IPS-15b (cell line): ENCODE results near the gene TFAP2C.
A peak's percentile ranks its signal among the peaks of the same experiment; 100 is the strongest.
"Not testable (repeated sequence)": the region's sequence is repeated elsewhere in the genome, so short reads cannot be mapped to it uniquely, and the experiment has no call there.

Experiments used
- H3K27me3 ChIP-seq: one replicate; pipeline ENCODE4 v1.6.1; 2013; ENCODE audit warnings: low read length; ENCODE audit not compliant: control insufficient read depth, insufficient read depth
- H3K36me3 ChIP-seq: one replicate; pipeline ENCODE4 v1.6.1; 2013; ENCODE audit warnings: low read length; ENCODE audit not compliant: control insufficient read depth, insufficient read depth
- H3K4me1 ChIP-seq: one replicate; pipeline ENCODE4 v1.6.1; 2013; ENCODE audit warnings: mild to moderate bottlenecking, low read length; ENCODE audit not compliant: control insufficient read depth, insufficient read depth
- H3K4me3 ChIP-seq: one replicate; pipeline ENCODE4 v1.5.1; 2013; ENCODE audit warnings: low read depth, low read length
- H3K9ac ChIP-seq: one replicate; pipeline ENCODE4 v1.6.1; 2013; ENCODE audit warnings: low read depth, mild to moderate bottlenecking, low read length
- H3K9me3 ChIP-seq: one replicate; pipeline ENCODE4 v1.6.1; 2013; ENCODE audit warnings: mild to moderate bottlenecking, low read length; ENCODE audit not compliant: control insufficient read depth, insufficient read depth

TFAP2C gene

DNA sequence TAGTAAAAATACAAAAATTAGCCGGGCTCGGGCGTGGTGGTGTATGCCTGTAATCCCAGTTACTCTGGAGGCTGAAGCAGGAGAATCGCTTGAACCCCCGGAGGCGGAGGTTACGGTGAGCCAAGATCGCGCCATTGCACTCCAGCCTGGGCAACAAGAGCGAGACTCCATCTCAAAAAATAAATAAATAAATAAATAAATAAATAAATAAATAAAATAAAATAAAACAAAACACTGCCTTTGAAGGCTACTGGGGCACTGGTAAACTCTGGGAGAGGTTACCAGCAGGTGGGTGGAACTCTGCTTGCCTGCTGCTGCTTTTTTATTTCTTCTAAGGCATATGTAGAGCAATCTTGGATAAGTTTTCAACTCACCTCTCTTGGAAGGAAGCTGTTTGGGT lies 5.2 kb upstream of the TFAP2C start:
- H3K9ac ChIP-seq, H3K4me3 ChIP-seq, H3K9me3 ChIP-seq, H3K36me3 ChIP-seq: not testable (repeated sequence)
- peaks cover 14% of the 10 kb centered on the region for H3K4me1 ChIP-seq
- H3K27me3 ChIP-seq, result peaks cover 37% of the 10 kb centered on the region

DNA sequence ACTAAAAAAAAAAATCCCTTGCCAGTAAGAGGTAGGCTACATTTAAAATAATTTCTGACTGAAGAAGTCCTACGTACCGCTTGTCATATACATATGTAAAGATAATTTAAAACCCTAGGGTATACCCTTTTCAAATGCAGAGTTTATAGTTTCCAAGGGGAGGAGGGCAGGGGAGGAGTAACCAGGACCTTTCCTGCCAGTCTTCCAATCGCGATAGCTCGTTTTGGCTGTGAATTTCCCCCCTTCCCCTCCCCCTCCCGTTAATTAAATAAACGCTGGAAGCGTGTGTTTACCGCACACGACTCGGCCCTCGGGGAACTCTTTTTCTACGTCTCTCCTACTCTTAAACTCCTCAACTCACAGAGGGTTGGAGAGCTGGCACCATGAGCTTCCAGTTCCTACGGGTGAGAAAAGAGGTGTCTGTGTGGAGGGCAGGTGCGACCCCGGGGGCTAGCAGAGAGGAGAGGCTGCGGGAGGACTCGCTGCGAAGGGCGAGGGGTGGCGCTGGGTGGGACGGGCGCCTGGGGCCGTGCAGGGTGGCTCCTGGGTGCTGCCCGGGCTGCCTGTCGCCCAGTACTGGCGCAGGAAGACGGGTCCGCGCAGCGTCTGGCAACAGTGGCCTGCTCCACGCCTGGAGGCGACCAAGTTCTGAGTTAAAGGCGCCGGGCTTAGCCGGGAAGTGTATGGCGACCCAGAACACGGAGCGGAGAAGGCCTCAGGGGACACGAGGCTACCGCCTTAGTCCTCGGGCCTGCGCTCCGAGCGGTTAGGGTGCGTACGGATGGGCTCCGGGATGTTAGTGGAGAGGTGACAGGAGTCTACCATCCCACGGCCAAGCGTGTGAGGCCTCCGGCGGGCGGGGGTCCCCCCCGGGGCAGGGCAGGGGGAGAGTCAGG lies 4.1 kb upstream of the TFAP2C start:
- H3K4me3 ChIP-seq, result peak overlapping the region; percentile 74
- peak overlapping the region; percentile 65 for H3K9ac ChIP-seq

DNA sequence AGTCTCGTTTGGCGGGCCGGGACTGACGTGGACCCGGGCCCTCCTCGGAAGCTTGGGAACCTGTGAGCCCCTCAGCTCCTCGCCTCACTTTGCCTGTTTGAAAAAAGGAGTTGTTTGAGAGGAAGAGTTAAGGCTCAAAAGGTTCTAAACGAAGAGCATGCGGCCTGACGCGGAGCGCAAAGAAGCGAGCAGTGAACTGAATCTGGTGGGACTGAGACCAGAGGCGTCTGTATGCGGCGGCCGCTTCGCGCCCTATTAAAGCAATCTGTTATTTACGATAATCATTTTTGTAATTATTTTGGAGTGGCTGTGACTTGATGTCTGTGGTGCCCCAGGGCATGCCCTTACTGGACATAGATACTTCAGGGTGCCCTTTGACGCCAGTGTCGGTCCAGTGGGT lies 3.3 kb upstream of the TFAP2C start:
- Histone ChIP-seq H3K4me1 (peaks cover 14% of the 10 kb centered on the region), H3K9me3 (no peaks in the 10 kb centered on the region), H3K9ac (peak overlapping the region; percentile 65), H3K36me3 (no peaks in the 10 kb centered on the region), H3K27me3 (peaks cover 37% of the 10 kb centered on the region), H3K4me3 (peak overlapping the region; percentile 74)

More for the DNA sequence above, 4.1 kb upstream of the TFAP2C start:
- H3K9me3 ChIP-seq, result no peaks in the 10 kb centered on the region
- peaks cover 14% of the 10 kb centered on the region for H3K4me1 ChIP-seq
- H3K36me3 ChIP-seq, result no peaks in the 10 kb centered on the region
- peaks cover 37% of the 10 kb centered on the region for H3K27me3 ChIP-seq

DNA sequence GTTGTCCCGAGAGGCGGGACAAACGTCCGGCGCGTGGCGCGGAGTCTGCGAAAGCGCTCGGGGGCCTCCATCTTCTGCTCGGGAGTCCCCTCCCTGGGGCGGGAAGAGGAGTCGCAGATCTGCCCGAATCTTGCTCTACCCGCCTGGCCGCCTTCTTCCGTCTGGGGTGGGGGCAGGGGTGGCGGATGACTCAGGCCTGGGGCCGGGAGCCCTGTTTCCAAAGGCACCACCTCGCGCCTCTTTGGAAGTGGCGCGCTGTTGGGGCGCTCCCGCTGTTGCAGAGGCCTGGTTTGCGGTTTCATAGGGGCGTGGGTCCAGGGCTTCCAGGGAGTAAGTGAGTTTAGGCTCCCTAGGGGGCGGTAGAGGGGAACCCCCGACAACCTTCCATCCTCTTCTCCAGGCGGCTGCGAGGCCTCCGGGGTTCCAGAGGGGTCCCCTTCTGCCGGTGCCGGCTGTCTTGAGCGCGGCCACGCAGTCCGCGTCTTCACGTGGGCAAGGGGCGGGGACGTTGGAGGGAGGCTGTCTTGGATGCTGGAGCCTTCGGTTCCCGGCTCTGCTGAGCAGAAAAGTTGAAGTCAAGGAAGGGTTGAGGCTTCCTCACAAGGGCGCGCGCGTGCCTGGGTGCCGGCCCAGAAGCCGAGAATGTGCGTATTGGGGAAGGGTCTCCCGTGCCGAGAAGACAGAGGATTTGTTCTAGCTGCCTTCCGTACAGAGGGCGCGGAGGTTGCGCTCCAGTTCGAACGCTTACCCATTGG lies 2.6 kb upstream of the TFAP2C start:
- Histone ChIP-seq H3K36me3 (peaks cover 3% of the 10 kb centered on the region), H3K9ac (no peak overlapping the region), H3K9me3 (no peaks in the 10 kb centered on the region), H3K4me3 (peak overlapping the region; percentile 74), H3K4me1 (peaks cover 14% of the 10 kb centered on the region), H3K27me3 (peaks cover 37% of the 10 kb centered on the region)

DNA sequence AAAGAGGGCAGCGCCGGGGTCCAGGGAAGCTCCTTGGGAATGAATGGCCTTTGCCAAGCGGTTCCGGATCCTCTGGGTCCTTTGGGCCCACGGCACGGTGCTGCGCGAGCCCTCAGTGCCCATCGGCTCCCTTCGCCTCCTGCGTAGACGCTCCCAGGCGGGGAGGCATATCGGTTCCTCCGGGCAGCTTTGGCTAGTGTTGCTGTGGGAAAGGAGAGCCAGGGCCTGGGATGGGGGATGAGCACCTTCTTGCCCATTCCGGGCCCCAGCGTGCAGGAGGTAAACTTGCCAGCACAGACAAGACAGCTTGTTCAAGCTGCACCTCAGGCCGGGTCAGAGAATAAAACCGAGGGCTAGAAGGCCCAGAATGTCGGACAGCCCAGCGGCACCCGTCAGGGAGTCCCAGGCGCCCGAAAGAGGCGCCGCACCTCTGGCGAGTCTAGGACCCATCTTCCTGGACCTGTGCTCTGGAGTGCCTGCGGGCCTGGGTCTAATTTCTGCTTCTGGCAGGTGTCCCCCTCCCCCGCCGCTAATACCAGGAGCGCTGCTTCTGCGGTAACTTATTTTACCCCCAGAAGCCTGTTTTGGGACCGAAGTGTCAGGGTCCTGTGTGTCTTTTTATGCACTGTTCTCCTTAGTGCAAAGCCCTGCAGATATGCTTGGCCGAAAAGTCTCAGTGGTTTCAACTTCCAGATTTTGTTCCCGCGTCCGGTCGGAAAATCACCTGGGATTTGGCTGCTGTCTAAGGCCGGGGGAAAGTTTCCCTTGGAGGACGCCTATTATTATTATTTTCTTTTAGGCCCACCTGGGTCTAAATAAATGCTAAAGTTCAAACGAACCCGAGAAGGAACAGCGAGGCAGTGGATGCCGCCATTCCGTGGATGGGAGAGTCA lies 1.7 kb upstream of the TFAP2C start:
- Histone ChIP-seq H3K4me3 (peak overlapping the region; percentile 74), H3K4me1 (peaks cover 18% of the 10 kb centered on the region), H3K27me3 (peaks cover 37% of the 10 kb centered on the region), H3K9ac (no peak overlapping the region), H3K9me3 (no peaks in the 10 kb centered on the region), H3K36me3 (peaks cover 6% of the 10 kb centered on the region)

DNA sequence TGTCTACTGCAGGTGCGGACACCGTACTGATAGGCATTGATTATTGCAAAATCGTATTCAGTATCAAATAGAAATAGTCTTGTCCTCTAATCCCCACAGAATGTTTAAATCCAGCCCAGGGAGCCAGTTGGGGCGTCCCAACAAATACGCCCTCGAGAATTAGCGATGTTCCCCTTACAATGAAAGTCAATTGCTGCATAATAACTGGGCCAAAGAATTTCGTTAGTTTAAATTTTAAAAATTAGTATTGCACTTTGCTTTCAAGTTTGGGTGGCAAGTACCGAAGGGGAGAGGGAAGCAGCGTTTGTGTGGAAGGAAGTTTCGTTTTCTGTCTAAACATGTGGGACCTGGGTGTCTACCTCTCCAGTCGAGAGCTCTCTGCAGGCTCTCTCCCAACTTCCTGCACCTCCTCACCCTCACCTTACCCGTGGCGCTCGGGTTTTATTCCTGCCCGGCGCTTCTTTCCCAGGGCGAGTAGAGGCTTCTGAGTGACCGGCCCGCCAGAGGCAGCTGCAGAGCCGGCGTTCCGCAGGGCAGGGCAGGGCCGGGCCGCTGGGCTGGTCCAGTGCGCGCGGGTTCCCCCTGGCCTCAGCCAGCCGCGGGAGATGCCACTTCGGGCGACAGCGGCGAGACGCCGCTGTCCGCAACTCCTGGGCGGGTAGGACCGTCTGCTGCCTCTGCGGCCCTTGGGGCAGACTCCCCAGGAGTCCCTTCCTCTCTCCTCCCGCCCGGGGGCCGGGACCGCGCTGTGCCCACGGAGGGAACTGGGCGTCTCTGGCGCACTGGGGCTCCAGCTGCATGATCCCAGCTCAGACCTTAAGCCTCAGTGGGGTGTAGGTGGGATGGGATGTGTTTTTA lies 862 bp upstream of the TFAP2C start:
- Histone ChIP-seq H3K36me3 (peaks cover 6% of the 10 kb centered on the region), H3K4me3 (peak overlapping the region; percentile 74), H3K9me3 (no peaks in the 10 kb centered on the region), H3K27me3 (peaks cover 37% of the 10 kb centered on the region), H3K9ac (no peak overlapping the region), H3K4me1 (peaks cover 18% of the 10 kb centered on the region)

DNA sequence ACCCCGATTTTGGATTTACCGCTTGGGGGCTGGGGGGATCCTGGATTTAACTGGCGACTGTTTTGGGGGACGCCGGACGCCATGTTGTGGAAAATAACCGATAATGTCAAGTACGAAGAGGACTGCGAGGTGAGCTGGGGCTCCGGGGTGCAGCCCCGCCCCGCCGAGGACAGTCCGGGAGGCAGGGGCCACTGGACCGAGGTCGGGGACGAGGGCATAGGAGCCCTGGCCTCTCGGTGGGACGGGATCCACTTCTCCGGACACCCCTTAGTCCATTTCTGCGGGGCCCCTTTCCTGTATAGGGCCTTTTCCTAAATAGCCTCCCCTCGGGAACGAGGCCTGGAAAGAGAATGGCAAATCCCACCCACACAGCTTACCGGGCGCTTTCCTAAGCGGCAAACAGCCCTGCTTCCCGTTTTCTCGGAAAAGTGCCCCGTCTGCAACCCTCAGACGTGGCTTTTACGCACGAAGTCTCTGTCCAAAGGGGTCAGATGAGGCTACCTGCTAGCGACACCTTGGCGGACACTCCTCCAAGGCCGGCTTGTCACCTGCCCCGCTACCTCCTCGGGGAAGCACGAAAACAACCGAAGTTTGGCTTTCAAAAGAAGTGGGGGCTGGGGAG lies 469 bp downstream of the TFAP2C start:
- Histone ChIP-seq H3K36me3 (peaks cover 9% of the 10 kb centered on the region), H3K4me3 (peak overlapping the region; percentile 93), H3K4me1 (peaks cover 15% of the 10 kb centered on the region), H3K9me3 (no peaks in the 10 kb centered on the region), H3K27me3 (peaks cover 37% of the 10 kb centered on the region), H3K9ac (peak overlapping the region; percentile 81)

DNA sequence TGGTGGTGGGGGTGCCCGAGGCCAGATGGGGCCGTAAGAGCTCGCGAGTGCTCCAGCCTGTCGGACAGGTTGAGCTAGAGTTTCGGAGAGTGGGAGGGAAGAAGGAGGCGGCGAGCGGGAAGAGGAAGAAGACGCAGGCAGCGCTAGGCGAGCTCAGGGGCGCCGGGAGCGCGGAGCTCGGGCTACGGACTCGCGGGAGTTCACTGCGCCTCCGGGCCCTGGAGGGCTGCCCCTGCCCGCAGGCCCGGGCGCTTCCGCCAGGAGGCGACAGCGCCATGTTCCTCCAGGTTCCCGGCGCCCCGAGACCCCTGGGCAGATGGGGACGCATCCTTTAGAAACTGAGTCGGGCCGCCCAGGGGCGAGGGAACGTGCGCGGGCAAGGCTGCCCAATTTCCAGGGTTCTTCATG lies 984 bp downstream of the TFAP2C start:
- H3K36me3 ChIP-seq, result peaks cover 9% of the 10 kb centered on the region
- peaks cover 37% of the 10 kb centered on the region for H3K27me3 ChIP-seq
- H3K4me3 ChIP-seq, result peak overlapping the region; percentile 93
- H3K9ac ChIP-seq, result peak overlapping the region; percentile 81
- H3K9me3 ChIP-seq, result no peaks in the 10 kb centered on the region
- H3K4me1 ChIP-seq, result peaks cover 18% of the 10 kb centered on the region

DNA sequence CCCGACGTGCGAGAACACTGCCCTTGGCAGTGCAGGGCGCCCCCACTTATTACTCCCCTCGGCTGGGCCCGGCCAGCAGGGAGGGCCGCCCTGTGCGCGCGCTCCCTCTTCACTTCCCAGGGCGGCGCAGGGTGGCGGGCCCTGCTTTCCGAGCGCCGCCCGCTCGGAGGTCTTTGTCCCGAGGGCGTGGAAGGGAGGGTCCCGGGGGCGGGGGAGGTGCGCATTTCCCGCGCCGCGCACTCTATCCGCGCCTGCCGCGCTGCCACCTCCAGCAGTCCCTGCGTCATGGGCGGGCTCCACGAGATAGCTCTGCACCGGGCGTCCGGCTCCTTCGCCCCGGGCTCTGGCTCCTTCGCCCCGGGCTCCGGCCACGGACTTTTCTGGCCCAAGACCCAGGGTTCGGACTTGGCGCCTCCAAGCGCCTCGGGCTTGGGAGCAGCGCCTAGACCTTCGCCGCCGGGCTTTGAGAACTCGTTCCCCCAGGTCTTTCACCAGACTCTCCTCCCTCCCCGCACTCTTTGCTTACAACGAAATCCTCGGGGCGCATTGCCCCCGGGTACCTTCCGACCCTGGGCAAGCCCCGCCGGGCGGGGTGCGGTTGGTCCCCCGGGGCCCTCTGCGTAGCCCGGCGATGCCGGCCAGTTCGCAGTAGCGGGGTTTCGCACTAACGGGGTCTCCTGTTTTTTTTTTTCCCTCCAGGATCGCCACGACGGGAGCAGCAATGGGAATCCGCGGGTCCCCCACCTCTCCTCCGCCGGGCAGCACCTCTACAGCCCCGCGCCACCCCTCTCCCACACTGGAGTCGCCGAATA lies 1.6 kb downstream of the TFAP2C start:
- Histone ChIP-seq H3K27me3 (peaks cover 31% of the 10 kb centered on the region), H3K4me1 (peaks cover 21% of the 10 kb centered on the region), H3K36me3 (peaks cover 9% of the 10 kb centered on the region), H3K4me3 (peak overlapping the region; percentile 93), H3K9ac (peak overlapping the region; percentile 81), H3K9me3 (no peaks in the 10 kb centered on the region)
